GM19099 (cell line): ENCODE measurements around the gene CLDN3.

ENCODE experiments used
- POLR2A ChIP-seq: IDR thresholded peaks from 3 replicates; pipeline ENCODE4 v1.6.1; 2011; ENCODE audit warnings: low read depth; ENCODE audit not compliant: insufficient read length; ENCODE audit errors: extremely low read depth

Gene CLDN3

DNA sequence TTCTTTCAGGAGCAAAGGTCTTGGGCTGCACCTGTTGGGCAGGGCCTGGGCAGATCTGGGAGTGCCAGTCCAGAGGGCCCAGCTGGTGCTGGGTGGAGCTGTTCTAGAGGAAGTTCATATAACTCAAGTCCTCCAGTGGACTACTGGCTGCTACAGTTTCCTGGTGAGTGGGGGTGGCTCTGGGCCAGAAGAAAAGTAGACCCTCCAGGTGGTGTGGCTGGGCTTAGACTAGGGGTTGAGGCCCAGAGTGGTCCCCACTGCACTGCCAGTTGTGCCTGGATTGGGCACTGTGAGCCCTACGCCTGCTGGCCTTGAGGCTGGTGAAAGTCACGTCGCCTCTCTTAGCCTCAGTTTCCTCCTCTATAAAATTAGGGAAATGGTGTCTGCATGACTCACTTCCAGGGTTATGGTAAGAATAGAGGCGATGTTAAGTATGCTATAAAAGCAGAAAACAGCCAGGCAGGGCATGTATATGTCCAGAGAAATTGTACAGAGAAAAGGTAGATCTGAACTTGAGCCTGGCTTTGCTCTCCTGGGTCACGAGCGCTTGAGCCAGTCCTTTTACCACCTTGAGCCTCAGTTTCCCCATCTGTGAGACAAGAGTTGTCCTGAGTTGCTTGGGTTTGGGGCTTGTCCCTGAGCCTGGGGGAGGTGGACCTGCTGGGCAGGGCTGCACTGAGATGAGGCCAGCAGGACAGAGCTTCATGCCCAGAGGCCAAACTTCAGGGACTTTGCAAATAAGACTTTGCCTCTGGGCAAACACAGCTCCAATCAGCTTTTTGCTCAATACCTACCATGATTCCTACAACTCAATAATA lies 3.8 kb upstream of the CLDN3 start:
- TF ChIP-seq POLR2A = no peak

GRCh38 chr7:73770860-73771670 lies 995 bp upstream of the CLDN3 start:
- no peak for TF ChIP-seq POLR2A

GRCh38 chr7:73769481-73770001 lies 529 bp downstream of the CLDN3 start:
- TF ChIP-seq POLR2A = no peak

DNA sequence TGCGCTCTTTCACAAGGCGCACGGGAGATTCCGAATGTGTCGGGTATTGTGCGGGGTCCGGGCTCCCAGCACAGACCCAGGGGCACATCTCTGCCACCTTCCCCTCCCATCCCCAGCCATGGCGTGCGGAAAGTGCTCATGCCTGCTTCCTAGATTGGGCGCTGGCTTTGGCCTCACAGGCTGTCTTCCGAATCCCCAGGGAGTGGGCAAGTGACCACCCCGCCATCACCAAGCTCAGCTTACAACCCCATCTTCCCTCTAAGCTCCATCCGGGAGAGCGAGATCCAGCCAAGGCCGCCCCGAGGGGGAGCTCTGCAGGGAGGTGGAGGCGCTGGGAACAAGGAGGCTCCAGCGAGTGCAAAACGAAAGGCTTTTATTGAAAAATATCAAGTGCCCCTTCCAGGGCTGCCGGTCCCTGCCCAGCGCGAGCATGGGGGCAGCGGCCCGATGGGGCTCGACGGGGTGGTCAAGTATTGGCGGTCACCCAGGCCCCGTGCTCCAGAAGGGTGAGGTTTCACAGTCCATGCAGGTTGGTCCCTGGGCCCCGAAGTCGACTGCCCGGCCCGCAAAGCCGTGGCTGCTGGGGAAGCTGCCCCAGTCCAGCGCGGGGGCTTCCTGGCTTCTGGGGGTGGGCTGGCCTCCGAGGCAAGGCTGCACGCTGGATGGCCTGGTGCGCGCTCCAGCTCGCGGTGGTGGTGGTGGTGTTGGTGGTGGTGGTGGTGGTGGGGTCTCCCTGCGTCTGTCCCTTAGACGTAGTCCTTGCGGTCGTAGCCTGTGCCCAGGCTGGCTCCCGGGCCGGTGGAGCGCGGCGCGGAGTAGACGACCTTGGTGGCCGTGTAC lies 1.2 kb downstream of the CLDN3 start:
- no peak for TF ChIP-seq POLR2A

DNA sequence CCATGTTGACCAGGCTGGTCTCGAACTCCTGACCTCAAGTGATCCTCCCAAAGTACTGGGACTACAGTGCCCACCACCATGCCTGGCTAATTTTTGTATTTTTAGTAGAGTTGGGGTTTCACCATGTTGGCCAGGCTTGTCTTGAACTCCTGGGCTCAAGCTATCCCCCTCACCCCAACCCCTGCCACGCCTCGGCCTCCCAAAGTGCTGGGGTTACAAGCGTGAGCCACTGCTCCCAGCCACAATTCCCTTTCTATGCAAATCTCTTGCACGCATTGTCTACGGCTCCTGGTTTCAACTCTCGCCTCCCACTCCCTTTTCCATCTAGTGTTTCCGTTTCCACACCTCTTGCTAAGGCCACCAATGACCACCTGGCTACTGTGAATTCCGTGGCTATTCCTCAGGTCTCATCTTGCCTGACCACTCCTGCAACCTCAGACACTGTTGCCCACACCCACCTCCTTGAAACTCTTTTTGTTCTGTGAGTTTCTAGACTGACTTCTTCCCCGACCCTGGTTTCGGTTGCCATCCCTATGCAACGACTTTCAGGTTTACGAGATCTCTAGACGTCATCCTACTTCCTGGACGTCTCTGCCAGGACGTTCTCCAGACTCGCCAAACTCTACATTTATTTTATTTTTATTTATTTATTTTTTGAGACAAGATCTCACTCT lies 3.4 kb downstream of the CLDN3 start:
- TF ChIP-seq POLR2A = no peak

- TF ChIP-seq POLR2A = no peak
These were observed 7.4 kb downstream of the CLDN3 start for GRCh38 chr7:73762659-73762999.

DNA sequence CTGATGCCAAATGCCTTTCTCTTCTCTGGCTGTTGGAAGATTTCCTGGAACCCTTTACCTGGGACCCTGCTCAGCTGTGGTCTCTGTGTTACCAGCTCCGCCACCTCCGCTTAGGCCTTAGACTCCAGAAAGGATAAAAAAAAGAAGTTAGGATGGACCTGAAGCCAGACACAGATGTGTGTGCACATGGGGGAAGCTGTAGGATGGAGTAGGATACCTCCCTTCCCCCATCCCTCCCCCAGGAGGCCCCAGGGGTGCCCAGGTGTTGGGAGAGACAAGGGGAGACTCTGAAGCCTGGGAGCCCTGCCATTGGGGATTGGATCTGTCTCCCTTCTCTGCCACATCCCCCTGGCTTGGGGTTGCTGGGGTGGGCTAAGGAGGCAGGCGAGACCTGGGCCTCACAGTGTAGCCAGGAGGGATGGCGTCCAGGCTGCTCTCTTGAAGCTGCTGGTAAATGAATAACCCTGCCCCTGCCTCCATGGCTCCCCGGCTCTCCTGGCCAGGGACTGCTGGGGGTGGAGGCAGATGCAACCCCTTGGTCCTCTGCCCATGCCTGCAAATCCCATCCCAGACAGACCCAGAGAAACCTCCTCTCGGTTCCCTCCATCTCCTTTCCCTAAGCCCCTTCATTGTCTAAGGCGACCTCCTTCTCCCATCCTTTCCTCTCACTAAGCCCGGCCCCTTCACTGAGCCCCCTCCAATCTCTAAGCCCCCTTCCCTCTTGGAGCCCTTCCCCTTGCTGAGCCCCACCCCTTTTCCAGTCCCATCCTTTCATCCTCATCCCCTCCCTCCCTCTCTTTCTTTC lies 8.0 kb downstream of the CLDN3 start:
- no peak for TF ChIP-seq POLR2A

DNA sequence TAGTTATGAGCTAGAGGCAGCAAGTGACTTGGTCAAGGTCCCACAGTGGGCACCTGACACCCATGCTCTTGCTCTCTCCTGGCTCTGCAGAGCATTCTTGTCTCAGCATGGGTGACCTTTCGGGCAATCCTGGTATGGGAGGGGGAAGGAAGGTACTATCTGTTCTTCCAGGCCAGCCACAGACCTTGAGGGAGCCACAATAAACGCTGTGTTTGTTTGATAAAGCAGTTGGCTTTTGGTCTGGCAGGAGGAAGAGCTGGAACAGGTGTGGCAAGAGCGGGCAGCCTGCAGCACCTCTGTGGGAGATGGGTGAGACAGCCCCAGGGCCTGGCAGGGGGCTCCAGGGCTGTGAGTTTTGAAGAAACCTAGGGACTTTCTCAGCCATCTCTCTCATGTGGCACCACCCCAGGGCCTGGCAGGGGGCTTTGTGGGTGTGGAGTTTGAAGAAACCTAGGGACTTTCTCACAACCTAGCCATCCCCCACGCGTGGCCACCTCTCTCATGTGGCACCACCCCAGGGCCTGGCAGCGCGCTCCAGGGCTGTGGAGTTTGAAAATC lies 11.4 kb downstream of the CLDN3 start:
- no peak for TF ChIP-seq POLR2A

GRCh38 chr7:73749931-73750776 lies 19.9 kb downstream of the CLDN3 start:
- no peak for TF ChIP-seq POLR2A

DNA sequence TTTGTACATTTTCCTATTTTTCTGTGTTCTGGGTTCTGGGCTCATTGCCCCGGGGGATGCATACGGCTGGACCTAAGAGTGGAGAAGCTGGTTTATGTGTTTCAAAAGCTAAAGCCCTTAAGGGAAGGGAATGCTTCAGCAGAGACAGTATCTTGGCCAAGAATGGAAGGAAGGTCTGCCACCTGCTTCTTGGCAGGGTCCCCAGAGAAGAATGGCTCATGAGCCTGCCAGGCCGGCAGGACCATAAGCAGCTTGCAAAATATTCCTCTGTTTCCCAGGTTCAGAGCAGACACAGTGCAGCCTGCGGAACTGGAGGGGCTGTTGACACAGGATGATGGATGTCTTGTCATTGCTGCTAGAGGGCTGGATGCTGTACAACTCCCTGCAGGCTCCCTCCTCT lies 23.7 kb downstream of the CLDN3 start:
- TF ChIP-seq POLR2A = no peak

DNA sequence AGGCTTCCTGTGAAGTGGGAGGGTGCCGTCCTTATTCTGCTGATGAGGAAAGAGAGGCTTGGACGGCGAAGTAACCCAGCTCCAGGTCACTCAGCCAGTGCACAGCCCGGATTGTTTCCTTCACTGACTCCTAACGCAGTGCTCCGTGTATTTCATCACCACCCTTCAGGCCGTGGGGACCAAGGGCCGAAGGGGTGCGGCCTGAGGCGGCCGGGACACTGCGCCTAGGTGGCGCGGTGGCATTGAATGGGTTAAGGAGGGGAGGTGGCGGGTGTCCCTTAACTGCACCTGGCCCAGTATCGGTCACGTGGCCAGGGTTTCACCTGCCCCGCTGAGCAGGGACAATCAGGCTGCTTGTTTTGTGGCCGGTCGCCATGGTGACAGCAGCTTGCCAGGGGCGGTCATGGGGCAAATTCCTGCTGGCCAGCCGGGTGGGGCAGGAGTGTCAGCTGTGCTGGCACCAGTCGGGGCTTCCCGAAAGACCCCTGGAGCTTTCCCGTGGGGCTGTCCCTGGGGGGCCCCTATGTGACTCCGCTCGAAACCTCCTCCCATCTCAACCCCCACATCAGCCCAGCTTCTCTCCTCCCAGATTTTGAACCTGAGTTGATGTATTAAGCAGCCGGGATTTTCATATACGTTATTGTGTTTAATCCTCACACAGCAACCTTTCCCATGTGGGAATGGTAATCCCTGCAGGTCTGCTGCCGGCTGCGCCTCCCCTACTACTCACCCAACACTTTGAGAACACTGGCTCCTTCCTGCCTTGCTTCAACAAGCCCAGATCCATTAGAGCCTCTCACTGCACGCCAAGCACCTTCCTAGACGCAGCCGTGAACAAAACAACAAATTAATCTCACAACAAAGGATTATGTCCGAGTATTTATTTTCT lies 27.1 kb downstream of the CLDN3 start:
- no peak for TF ChIP-seq POLR2A

- no peak for TF ChIP-seq POLR2A
These were observed 27.7 kb downstream of the CLDN3 start for GRCh38 chr7:73742338-73742752.
